DOHH2 (cell line): ENCODE measurements around the gene ASTL.

ENCODE experiments used
- CTCF ChIP-seq: fragments of 200-600 bp; sonication (generic); IDR thresholded peaks from one replicate; pipeline ENCODE4 v1.5.1; 2014; ENCODE audit warnings: antibody characterized with exemption, mild to moderate bottlenecking, low read depth, low read length; ENCODE audit not compliant: poor library complexity, severe bottlenecking
- EZH2phosphoT487 ChIP-seq: fragments of 200-600 bp; sonication (generic); IDR thresholded peaks from 2 replicates; pipeline ENCODE4 v1.6.1; 2017; ENCODE audit warnings: borderline replicate concordance, mild to moderate bottlenecking, antibody characterized with exemption, low read length, moderate library complexity, mixed read lengths

- TF ChIP-seq CTCF (no peak), EZH2phosphoT487 (no peak)
These were observed 3.1 kb downstream of the ASTL start for GRCh38 chr2:96135171-96135570.
